ENCODE results near the gene MIEF2.
"Not testable (repeated sequence)": the region's sequence is repeated elsewhere in the genome, so short reads cannot be mapped to it uniquely, and the experiment has no call there.

MIEF2 gene

GRCh38 chr17:18291718-18292540 lies 31.5 kb downstream of the MIEF2 start:
- TF ChIP-seq JUND (IDR thresholded peaks at IDR 0.05; ENCODE audit: low read depth) = no peak
- DNase-seq (ENCODE audit: low read depth in 1 of 2, low spot score in 1 of 2) = no peak
- in situ Hi-C loops (cut with HindIII; ENCODE audit: low pct_unique_long_range_greater_than_20kb, low sequenced_read_pairs) = no loop called here

GRCh38 chr17:18298061-18298460 lies 37.6 kb downstream of the MIEF2 start:
- in situ Hi-C loops (cut with HindIII; ENCODE audit: low pct_unique_long_range_greater_than_20kb, low sequenced_read_pairs); DNase-seq (ENCODE audit: low read depth in 1 of 2, low spot score in 1 of 2): not testable (repeated sequence)

DNA sequence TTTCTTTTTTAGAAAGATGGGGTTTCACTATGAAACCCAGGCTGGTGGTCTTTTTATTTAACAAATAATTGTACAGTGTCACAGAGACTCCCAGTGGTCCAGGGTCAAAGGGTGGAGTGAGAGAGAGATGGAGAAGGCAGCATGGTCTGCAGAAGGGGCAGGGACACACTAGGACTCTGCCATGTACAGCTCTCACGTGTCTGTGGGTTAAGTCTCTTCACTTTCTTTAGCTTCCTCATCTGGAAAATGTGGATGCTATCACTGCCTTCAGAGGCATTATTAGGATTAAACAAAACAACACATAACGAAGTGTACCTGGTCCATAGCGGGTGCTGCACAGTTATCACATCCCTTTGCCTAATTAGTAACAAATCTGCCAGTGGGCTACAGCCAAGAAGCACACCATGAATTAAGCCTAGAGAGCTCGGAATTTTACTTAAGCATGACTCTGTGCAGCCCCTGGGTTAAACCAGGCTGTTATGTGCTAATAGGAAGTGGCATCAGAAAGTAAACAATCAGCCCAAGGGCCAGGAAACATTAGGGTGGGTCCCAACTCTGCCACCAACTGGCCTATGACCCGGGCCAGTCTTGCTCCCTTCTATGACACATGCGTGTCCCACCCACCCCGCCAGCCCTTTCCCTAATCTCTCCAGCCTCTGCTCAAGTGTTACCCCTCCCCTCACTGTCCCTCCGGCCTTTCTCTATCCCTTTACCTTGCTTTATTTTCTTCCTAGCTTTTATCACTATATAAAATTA lies 40.4 kb downstream of the MIEF2 start:
- in situ Hi-C loops (cut with HindIII; ENCODE audit: low pct_unique_long_range_greater_than_20kb, low sequenced_read_pairs) = no loop called here
- TF ChIP-seq JUND (IDR thresholded peaks at IDR 0.05; ENCODE audit: low read depth) = no peak
- DNase-seq (ENCODE audit: low read depth in 1 of 2, low spot score in 1 of 2) = no peak

DNA sequence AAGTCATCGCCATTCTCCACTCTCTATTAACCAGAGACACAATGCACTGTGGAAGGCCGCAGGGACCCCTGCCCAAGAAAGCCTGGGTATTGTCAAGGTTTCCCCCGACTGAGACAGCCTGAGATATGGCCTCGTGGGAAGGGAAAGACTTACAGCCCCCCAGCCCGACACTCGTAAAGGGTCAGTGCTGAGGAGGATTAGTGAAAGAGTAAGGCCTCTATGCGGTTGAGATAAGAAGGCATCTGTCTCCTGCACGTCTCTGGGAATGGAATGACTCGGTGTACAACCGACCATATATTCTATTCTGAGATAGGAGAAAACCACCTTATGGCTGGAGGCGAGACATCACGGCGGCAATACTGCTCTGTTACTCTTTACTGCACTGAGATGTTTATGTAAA lies 42.7 kb downstream of the MIEF2 start:
- DNase-seq (ENCODE audit: low read depth in 1 of 2, low spot score in 1 of 2); in situ Hi-C loops (cut with HindIII; ENCODE audit: low pct_unique_long_range_greater_than_20kb, low sequenced_read_pairs): not testable (repeated sequence)

DNA sequence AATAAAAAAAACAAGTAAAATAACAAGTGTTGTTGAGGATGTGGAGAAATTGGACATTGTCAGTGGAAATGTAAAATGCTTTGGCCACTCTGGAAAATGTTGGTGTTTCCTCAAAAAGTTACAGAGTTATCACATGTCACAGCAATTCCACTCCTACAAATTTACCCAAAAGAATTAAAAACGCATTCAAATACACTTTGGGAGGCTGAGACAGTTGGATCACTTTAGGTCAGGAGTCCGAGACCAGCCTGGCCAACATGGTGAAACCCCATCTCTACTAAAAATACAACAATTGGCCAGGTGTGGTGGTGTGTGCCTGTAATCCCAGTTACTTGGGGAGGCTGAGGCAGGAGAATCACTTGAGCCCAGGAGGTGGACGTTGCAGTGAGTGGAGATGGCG lies 48.7 kb downstream of the MIEF2 start:
- no peak for TF ChIP-seq JUND (IDR thresholded peaks at IDR 0.05; ENCODE audit: low read depth)
- no peak for DNase-seq (ENCODE audit: low read depth in 1 of 2, low spot score in 1 of 2)
- in situ Hi-C loops (cut with HindIII; ENCODE audit: low pct_unique_long_range_greater_than_20kb, low sequenced_read_pairs) = no loop called here

- in situ Hi-C loops (cut with HindIII; ENCODE audit: low pct_unique_long_range_greater_than_20kb, low sequenced_read_pairs) = no loop called here
- peak in 1 of 2 experiments; percentile 42 for DNase-seq (ENCODE audit: low read depth in 1 of 2, low spot score in 1 of 2)
- TF ChIP-seq JUND (IDR thresholded peaks at IDR 0.05; ENCODE audit: low read depth) = no peak
Measured at GRCh38 chr17:18314059-18314730, 53.7 kb downstream of the MIEF2 start.

GRCh38 chr17:18314731-18315561 lies 54.5 kb downstream of the MIEF2 start, which contains the start of the genes SMCR8 and TOP3A:
TSS of gene SMCR8 (plus strand) at chr17:18315293. CDS start at chr17:18315790, 497 bp downstream.
TSS of gene TOP3A (minus strand) at chr17:18314994. CDS start at chr17:18314778, 216 bp downstream.
- DNase-seq (ENCODE audit: low read depth in 1 of 2, low spot score in 1 of 2) = peak; percentile 92 to 99
- TF ChIP-seq JUND (IDR thresholded peaks at IDR 0.05; ENCODE audit: low read depth) = no peak
- in situ Hi-C loops (cut with HindIII; ENCODE audit: low pct_unique_long_range_greater_than_20kb, low sequenced_read_pairs) = no loop called here

- DNase-seq (ENCODE audit: low read depth in 1 of 2, low spot score in 1 of 2) = no peak
- TF ChIP-seq JUND (IDR thresholded peaks at IDR 0.05; ENCODE audit: low read depth) = no peak
- in situ Hi-C loops (cut with HindIII; ENCODE audit: low pct_unique_long_range_greater_than_20kb, low sequenced_read_pairs) = no loop called here
Measured at GRCh38 chr17:18315562-18315922, 55.1 kb downstream of the MIEF2 start.

- no peak for DNase-seq (ENCODE audit: low read depth in 1 of 2, low spot score in 1 of 2)
- no peak for TF ChIP-seq JUND (IDR thresholded peaks at IDR 0.05; ENCODE audit: low read depth)
- in situ Hi-C loops (cut with HindIII; ENCODE audit: low pct_unique_long_range_greater_than_20kb, low sequenced_read_pairs) = no loop called here
Measured at GRCh38 chr17:18315961-18316360, 55.5 kb downstream of the MIEF2 start.

All from T47D (cell line).